HG03060 (cell line): ENCODE data around the gene ZGPAT.

ENCODE experiments used
- ATAC-seq: cut with Tn5 transposase; IDR thresholded peaks from one replicate; pipeline ENCODE4 v1.9.1; 2021; ENCODE audit warnings: low read depth, moderate number of reproducible peaks; ENCODE audit not compliant: unreplicated experiment

The ZGPAT gene

GRCh38 chr20:63742381-63743024, 34.7 kb downstream of the ZGPAT start:
- no peak for ATAC-seq

GRCh38 chr20:63743210-63743970, 35.6 kb downstream of the ZGPAT start:
- ATAC-seq, result no peak

- no peak for ATAC-seq
These were observed 36.3 kb downstream of the ZGPAT start for GRCh38 chr20:63744158-63744557.

DNA sequence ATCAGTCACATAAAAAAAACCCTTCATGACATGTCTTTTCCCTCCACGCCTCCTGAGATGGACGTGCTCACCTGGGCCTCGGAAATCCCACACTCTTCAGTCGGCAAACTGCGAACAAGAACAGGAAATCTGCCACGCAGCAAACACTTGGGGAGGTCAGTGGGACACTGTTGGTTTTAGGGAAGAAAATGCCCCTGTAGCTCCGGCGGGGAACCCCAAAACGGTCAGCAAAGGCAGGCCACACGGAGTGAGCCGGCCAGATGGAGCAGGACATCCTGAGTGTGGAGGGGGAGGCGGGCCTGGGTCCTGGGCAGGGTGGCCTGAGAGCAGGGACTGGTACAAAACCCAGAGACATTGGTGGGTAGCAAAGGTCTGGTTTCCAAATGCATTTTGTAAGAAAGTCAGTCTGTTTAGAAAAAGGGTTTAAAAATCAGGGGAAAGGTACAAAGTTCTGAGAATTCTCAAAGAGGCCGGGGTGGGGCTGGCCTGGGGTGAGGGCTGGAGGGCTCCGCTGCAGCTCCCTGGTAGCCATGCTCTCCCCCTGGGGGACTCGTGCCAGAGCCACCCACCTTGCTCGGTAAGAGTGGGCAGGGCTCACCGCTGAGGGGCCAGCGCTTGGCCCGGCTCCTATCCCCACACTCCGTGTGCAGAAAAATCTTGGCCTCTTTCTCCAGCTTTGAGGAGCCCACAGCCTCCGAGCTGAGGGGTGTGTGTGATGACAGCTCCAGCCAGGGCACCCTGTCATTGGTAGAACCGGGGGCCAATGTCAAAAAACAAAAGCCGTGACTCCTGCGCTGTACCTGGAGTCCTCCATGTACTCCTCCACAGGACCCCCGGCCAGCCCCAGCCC, 37.0 kb downstream of the ZGPAT start:
- ATAC-seq, result no peak

GRCh38 chr20:63745424-63745805, 37.6 kb downstream of the ZGPAT start:
- ATAC-seq, result no peak

DNA sequence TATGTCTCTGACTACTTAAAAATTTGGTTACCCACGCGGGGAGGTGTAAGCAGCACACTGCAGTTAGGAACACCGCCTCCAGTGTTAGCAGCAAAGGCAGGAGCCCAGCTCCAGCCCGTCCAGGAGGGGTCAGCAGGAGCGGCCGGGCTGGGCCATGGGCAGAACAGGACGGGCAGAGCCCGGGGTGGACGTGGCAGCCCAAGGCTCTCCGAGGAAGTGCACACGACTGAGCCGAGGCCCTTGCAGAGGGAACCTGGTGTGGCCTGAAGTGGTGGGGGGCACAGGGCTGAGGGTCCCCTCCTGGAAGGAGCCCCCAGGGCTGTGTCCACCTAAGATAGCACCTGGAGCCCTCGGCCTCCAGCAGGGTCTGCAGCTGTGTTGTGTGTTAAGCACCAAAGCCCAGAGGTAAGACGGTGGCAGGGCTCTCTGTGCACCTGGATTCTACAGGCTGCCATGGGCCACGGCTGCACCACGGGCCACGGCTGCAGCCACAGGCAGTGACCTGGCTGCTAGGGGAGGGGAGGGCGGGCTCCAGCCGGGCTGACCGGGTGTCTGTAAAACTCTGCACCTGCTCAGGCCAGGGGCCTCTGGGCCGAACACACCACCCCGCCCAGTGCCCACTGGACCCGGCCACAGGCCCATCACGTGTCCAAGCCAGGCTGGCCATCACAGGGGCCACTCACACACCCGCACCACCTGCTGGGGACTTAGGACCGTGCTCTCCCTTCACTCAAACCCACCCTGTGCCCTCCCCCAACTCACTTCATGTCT, 38.3 kb downstream of the ZGPAT start:
- no peak for ATAC-seq

- no peak for ATAC-seq
These were observed 39.0 kb downstream of the ZGPAT start for GRCh38 chr20:63746751-63747315.

- no peak for ATAC-seq
These were observed 39.8 kb downstream of the ZGPAT start for GRCh38 chr20:63747622-63748069.

- no peak for ATAC-seq
These were observed 40.5 kb downstream of the ZGPAT start for GRCh38 chr20:63748070-63748933.

DNA sequence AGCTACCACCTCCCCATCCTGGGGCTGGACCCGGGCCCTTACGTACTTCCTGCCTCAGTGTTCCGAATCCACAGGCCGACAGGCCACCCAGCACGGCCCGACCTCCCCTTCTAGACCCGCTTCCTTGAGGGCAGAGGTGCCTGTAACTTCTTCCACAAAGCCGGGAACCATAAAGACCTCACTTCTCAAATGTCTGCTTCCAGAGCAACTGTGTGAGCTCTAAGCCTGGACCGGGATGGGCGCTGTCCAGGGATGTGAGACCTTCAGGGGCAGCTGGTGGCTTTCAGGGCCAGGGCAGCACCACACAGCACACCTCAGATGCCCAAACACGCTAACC, 41.1 kb downstream of the ZGPAT start:
- ATAC-seq, result no peak

DNA sequence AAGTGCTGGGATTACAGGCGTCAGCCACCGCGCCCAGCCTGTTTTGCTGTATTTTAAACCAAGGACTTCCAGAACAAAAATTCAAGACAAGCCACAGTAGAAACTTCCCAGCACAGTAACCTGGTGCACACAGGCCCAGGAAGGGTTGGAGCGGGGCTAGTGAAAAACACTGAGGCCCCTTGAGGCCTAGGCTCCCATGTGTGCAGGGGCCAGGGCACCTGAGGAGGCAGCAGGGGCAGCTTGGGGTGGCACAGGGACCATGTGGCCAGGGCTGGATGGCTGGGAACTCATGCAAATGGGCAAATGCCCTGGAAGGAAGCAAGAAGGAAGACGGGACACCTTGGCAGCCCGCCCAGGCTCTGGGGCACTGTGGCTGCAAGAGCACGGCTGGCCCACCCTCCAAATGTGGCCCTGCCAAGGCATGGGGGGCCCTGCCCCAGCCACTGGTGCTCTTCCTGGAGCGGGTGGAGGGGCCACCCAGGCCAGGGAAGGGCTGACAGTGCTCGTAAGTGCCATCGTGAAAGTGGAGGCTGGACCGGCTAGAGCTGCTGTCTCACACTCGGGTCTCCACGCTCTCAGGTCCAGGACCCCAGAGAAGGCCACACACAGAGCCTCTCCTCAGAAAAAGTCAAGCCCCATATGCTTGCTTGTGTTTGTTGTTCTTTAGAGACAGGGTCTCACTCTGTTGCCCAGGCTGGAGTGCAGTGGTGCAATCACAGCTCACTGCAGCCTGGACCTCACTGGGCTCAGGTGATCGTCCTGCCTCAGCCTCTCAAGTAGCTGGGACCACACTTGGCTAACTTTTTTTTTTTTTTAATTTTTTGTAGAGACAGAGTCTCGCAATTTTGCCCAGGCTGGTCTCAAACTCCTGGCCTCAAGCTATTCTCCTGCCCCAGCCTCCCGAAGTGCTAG, 42.0 kb downstream of the ZGPAT start:
- ATAC-seq, result no peak

GRCh38 chr20:63750807-63751470, 43.1 kb downstream of the ZGPAT start:
- no peak for ATAC-seq

GRCh38 chr20:63751471-63752271, 43.8 kb downstream of the ZGPAT start:
- no peak for ATAC-seq

DNA sequence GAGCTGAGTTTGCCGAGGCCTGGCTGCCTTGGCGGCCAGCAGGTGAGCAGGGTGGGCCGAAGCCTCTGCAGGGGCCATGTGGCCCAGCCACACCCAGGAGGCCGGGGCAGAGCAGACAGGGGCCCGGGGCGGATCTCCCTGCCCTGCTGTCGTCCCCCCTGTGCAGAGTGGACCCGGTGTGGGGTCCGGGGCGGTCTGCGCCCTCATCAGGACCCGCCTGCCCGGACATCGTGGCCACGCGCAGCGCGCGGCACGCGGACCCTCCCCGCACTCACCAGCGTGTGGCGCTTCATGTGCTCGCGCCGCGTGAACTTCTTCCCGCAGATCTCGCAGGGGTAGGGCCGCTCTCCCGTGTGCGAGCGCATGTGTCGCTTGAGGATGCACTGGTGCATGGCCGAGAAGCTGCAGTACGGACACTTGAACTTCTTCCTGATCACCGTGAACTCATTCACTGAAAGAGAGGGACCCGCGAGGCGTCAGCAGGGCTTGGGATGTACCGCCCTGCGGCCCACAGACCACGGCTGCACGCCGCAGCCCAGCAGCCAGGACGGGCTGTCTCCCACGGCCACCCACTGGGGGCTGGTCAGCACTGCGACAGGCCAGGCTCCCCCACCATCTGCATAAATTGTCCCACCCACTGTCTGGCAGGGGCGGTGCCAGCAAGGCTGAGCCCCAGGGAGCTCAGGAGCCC, 44.7 kb downstream of the ZGPAT start:
- no peak for ATAC-seq

DNA sequence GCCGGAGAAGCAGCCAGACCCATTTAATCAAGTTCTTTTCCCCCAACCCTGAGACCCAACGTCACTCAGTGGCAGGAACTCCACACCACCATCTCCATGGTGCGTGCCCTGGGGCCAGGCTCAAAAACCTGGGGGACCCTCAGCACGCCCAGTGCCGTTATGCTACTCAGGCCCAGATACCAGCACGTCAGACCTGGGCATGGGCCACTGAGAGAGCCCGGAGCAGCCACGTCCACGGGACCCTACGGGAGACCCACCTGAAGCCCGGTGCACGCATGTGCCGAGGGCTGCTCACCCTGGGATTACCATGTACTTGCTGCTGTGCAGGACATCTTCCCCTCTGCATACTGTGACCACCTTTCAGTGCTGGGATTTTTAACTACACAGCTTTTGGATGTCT, 45.5 kb downstream of the ZGPAT start:
- ATAC-seq, result no peak

DNA sequence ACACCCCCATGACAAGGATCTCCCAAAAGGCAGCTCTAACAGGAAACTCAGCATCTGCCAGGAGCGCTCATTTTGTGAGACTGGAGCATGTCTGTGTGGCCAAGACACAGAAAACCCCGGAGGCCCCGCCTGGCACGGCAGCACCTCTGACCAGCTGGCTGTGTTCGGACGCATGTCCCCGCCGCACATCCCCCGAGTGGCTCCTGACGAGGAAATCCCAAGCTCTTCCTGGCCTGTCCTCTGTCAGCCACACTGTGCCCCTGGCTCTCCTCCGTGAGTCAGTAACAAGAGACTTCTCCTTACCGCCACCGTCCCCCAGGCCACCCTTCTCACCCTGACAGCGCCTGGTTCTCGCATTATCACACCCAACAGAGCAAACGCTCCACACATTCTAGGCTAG, 46.2 kb downstream of the ZGPAT start:
- ATAC-seq, result no peak
